EH (cell line): Measurements from ENCODE around the gene HPS4.
A peak's percentile ranks its signal among the peaks of the same experiment; 100 is the strongest.
"Not testable (repeated sequence)": the region's sequence is repeated elsewhere in the genome, so short reads cannot be mapped to it uniquely, and the experiment has no call there.

ENCODE experiments used
- DNase-seq: peaks from one replicate; pipeline ENCODE4 v3.0.0-alpha.2; 2015; ENCODE audit warnings: low read depth

Gene HPS4

GRCh38 chr22:26483439-26484359 is at the start of gene HPS4, which contains the start of gene SRRD:
HPS4 (minus strand) TSS chr22:26483783; CDS start chr22:26481762, 2,021 bp downstream.
SRRD (plus strand) TSS chr22:26483877; CDS start chr22:26483891, 14 bp downstream.
- peak; percentile 87 for DNase-seq

GRCh38 chr22:26529345-26529744 is 45.8 kb upstream of the HPS4 start:
- peak; percentile 35 for DNase-seq

DNA sequence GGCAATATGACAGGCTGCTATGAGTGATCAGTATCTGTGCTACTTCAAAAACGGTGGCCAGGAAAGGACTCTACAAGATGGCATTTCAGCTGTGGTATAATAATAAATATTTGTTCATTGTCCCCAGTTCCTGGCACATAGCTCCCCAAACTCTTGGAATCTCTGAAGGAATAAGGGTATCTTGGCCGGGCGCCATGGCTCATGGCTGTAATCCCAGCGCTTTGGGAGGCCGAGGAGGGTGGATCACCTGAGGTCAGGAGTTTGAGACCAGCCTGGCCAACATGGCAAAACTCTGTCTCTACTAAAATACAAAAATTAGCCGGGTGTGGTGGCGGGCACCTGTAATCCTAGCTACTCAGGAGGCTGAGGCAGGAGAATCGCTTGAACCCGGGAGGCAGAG is 44.9 kb upstream of the HPS4 start:
- DNase-seq = not testable (repeated sequence)

DNA sequence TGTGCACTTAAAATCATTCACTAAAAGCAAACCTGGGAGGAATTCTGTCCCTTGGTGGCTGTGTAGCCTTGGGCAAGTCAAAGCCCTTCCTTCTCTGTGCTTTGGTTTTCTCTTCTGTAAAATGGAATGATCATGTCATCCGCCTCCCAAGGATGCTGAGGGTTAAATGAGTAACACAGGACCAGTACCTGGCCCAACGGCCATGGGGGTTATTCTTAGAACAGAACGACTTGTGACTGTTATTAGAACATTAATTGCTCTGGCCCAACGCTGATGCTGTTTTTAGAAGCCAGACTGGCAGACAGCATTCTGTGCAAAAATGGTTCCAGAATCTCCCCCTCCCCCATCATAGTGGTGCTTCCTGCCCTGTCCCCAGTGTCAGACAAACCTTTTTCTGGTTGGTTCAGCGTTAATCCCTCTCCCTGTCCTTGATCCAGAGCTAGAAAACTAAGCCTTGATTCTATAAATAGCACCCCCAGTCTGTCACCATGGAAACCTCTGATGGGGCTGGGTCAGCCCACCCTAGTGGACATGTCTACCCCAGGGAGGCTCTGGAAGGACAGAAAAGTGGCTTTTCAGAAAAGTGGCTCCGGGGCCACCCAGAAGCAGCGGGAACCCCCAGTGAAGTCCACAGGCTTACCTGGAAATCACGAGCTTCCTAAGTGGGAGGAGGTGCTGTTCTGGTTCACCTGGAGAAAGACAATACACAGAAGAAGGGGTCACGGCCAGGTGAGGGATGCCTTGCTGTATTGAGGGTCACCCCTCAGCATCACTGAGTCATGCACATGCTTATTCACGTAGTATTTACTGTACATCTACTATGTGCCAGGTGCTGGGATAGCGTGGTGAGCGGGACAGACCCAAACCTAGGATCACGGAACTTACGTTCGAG is 44.2 kb upstream of the HPS4 start:
- no peak for DNase-seq

DNA sequence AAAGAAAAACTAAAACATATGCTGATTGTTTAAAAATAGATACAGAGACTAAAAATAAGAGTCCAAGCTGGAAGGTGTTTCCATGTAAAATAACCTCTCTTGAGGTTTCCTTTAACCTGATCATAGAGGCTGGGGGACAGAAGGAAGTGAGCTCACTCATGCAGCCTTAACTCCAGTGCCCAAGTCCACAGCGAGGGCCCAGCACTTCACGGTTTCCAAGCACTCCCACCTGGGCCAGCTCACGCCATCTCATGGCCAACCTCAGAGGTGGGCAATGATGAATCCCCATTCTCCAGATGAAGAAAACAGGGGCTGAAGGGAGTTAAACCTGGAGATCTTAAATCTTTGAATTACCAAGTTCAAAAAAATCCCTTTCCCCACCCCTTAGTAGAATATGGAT is 43.6 kb upstream of the HPS4 start:
- no peak for DNase-seq

DNA sequence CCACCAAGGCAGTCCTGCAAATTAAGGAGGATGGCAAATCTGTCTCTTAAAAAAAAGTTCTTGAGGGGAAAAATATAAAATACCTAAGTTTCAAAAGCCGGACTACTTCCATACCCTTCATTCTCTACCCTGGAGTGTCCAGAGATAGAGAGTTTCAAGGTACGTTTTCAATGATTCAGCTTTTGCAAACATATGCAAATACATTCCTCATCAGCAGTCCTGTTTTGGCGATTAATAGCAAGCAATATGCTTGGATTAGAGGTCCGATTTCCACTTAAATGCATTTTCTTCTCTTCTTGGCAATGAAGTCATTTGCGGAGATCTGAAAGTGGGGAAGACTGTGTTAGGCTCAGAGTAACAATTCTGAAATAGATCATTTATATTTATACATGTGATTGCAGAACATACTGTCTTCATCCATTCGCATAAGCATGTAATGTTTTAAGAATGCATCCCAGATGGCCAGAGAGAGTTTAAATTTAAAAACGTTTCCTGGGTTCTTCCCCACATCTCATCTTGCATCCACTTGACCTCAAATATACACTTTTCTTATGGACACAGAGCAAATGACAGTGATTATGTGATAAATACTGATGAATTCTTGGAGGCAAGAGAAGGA is 42.5 kb upstream of the HPS4 start:
- no peak for DNase-seq

DNA sequence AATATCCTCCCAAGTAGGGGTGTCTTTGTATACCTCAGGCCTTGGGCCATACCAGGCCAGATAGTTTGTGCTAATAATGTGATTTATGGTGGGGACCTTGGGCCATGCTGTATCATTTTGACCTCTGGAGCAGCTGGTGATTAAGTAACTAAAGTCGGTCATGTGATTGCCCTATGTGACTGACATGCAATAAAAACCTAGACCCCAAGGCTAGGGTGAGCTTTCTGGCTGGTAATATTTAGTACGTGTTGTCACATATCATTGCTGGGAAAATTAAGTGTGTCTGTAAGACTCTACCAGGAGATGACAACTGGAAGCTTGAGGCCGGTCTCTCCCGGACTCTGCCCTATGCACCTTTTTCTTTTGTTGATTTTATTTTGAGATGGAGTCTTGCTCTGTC is 41.3 kb upstream of the HPS4 start:
- no peak for DNase-seq

DNA sequence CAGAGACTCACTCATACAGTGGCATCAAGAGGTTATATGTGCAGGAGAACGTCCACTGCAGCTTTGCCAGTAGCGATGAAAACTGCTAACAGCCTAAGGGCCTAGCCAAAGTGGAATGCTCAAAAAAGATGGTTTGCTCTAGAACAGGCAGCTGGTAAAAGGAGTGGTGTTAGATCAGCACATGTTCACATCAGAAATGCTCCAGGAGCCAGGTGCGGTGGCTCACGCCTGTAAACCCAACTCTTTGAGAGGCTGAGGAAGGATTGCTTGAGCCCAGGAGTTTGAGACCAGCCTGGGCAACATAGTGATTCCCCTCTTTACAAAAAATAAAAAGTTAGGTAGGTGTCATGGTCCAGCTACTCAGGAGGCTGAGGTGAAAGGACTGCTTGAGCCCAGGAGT is 39.0 kb upstream of the HPS4 start:
- no peak for DNase-seq

GRCh38 chr22:26522012-26522411 is 38.4 kb upstream of the HPS4 start:
- DNase-seq = no peak

DNA sequence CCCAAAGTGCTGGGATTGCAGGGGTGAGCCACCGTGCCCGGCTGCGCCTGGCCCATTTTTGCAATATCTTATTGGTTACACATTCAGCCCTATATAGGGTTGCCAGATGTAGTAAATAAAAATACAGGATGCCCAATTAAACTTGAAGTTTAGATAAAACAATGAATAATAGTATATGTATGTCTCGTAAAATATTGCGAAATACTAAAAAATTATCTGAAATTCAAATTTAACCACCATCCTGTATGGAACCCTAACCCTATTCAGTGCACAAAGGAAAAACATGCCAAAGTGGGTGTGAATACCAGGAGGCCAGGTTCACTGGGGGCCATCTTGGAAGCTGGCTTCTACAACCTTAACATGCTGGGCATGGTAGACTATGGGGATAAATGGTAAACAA is 33.8 kb upstream of the HPS4 start:
- peak; percentile 30 for DNase-seq

GRCh38 chr22:26516503-26516902 is 32.9 kb upstream of the HPS4 start:
- no peak for DNase-seq

DNA sequence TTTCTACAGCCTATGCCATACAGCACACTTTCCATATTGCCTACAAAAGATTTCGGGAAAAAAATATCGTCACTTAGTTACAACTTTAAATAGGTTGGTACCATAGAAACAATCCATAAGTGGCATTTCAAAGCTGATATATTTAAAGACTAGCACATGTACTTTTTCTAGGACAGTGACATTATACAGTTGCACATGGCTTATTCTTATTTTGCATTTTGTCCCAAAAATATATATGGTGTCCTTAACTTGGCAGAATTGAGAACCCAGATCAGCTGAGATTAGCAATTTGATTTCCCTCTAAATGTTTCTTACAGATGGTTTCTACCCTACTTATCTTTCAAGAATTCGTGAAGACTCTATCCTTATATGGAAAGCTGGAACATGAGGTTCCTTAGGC is 32.3 kb upstream of the HPS4 start:
- no peak for DNase-seq

- no peak for DNase-seq
These were observed 31.0 kb upstream of the HPS4 start for GRCh38 chr22:26514419-26515161.

DNA sequence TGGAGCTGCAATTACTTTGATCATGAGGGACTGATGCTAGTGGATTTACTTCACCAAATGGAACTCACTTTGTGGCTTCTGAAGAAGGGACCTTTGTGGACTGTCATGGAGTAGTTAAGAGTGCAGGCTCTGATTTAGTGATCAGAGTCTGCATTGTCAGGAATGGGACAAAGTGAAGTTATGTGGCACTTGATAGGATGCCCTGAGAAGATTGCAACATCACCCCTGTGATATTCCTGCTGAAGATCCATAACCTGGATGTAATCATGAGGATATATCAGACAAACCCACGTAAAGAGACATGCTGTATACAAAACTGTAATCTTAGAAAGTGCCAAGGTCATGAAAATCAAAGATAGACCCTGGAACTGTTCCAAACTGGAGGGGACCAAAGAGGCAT is 30.3 kb upstream of the HPS4 start:
- no peak for DNase-seq

GRCh38 chr22:26512149-26512793 is 28.7 kb upstream of the HPS4 start, which contains the start of gene TFIP11:
TFIP11 (minus strand) TSS chr22:26512473; CDS start chr22:26510272, 2,201 bp downstream.
- peak; percentile 92 for DNase-seq

DNA sequence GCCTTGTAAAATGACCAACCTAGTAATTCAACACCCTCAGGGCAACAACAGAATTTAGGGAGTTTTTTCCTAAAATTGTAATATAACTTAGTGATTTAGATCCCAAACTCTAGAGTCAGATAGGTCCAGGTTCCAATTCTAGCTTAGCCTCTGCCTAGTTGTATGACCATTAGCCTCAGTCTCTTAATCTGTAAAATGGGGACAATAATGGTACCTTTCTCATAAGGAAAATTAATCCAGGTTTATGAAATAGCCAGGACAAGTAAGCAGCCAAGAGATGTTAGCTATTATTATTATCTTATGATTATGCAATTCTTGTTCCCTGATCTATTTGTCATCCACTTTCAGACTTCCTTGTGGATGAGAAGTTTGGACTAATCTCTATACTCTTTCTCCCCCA is 24.6 kb upstream of the HPS4 start:
- no peak for DNase-seq

- DNase-seq = no peak
These were observed 20.2 kb upstream of the HPS4 start for GRCh38 chr22:26503758-26504157.

GRCh38 chr22:26502688-26503561 is 19.3 kb upstream of the HPS4 start:
- DNase-seq = peak; percentile 55

GRCh38 chr22:26501996-26502395 is 18.4 kb upstream of the HPS4 start:
- no peak for DNase-seq

- DNase-seq = no peak
These were observed 15.7 kb upstream of the HPS4 start for GRCh38 chr22:26499188-26499703.
